Naive B cell (primary cell): ENCODE data around the gene ESPN. TPM values are rescaled to one million over a fixed set of nuclear protein-coding genes. Genes with fewer than 3 reads are reported as not detected.

Source experiments
- ATAC-seq, 2 donors: fragments of 150-1000 bp; cut with Tn5 transposase; 2 replicates each; pipeline ENCODE4 v1.10.0; 2021; ENCODE audit warnings: low read depth in 2 of 2, mild to moderate bottlenecking in 2 of 2, moderate library complexity in 2 of 2
- DNase-seq: peaks from one replicate; pipeline ENCODE4 v3.0.0; 2022
- H3K27ac Mint-ChIP-seq, 6 donors: one replicate each; pipeline ENCODE4 v1.8.0; 2020 to 2022; ENCODE audit warnings: mild to moderate bottlenecking in 6 of 6, mixed read lengths in 6 of 6, moderate library complexity in 5 of 6, inconsistent platforms in 2 of 6
- H3K27me3 Mint-ChIP-seq, 3 donors: one replicate each; pipeline ENCODE4 v1.8.0; 2021 to 2022; ENCODE audit warnings: mixed read lengths in 3 of 3, mild to moderate bottlenecking in 1 of 3
- H3K36me3 Mint-ChIP-seq, 2 donors: one replicate each; pipeline ENCODE4 v1.8.0; 2020 to 2022; ENCODE audit warnings: mixed read lengths in 2 of 2, inconsistent platforms in 1 of 2, mild to moderate bottlenecking in 1 of 2
- H3K4me1 Mint-ChIP-seq, 3 donors: one replicate each; pipeline ENCODE4 v1.8.0; 2020 to 2022; ENCODE audit warnings: mixed read lengths in 3 of 3, inconsistent platforms in 1 of 3, mild to moderate bottlenecking in 1 of 3, moderate library complexity in 1 of 3
- H3K4me3 Mint-ChIP-seq, 8 donors: one replicate each; pipeline ENCODE4 v1.8.0; 2020 to 2022; ENCODE audit warnings: mild to moderate bottlenecking in 8 of 8, mixed read lengths in 8 of 8, moderate library complexity in 8 of 8, inconsistent platforms in 2 of 8
- H3K9me3 Mint-ChIP-seq, 7 donors: one replicate each; pipeline ENCODE4 v1.8.0; 2020 to 2022; ENCODE audit warnings: mixed read lengths in 7 of 7, mild to moderate bottlenecking in 5 of 7, inconsistent platforms in 2 of 7, moderate library complexity in 1 of 7
- polyA plus RNA-seq, 6 donors: library from polyadenylated mRNA; unstranded; fragments of 300-500 nt; fragmentation: Illumina TruSeq; gene quantifications; one replicate each; pipeline ENCODE4 v1.2.3, GENCODE V29; 2021; ENCODE audit warnings: low read depth in 6 of 6

ESPN gene
- polyA plus RNA-seq, 6 donors from 2014 or later = not detected

DNA sequence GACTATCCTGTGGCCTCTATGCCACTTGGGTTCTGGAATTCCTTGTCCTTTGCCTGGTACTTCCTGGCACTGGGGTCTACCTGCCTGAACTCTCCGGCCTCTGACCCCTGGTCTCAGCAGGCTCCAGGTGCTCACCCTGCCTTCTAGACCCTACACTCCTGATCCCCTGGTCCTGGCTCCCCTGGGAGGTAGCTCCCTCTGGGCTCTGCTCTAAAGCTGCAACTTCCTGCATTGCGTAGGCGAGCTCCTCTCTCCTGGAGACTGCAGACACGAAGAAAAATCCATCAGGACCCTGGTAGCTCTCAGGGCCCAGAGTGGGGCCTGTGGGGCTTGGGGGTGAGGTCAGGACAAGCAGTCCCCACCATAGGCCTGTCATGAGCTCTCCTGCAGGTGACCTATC is 74.7 kb downstream of the ESPN start:
- Mint-ChIP-seq H3K36me3 (no peaks in the 10 kb centered on the region), H3K27me3 (peaks cover 24 to 61% (median 55%) of the 10 kb centered on the region in 3 donors), H3K9me3 (no peaks in the 10 kb centered on the region), H3K4me1 (peaks cover 4 to 16% (median 10%) of the 10 kb centered on the region in 3 donors), H3K4me3 (peak overlapping the region in 5 of 8 donors; percentile 24 to 63 (median 49)), H3K27ac (no peak overlapping the region)
- DNase-seq (no peak), ATAC-seq (no peak)

DNA sequence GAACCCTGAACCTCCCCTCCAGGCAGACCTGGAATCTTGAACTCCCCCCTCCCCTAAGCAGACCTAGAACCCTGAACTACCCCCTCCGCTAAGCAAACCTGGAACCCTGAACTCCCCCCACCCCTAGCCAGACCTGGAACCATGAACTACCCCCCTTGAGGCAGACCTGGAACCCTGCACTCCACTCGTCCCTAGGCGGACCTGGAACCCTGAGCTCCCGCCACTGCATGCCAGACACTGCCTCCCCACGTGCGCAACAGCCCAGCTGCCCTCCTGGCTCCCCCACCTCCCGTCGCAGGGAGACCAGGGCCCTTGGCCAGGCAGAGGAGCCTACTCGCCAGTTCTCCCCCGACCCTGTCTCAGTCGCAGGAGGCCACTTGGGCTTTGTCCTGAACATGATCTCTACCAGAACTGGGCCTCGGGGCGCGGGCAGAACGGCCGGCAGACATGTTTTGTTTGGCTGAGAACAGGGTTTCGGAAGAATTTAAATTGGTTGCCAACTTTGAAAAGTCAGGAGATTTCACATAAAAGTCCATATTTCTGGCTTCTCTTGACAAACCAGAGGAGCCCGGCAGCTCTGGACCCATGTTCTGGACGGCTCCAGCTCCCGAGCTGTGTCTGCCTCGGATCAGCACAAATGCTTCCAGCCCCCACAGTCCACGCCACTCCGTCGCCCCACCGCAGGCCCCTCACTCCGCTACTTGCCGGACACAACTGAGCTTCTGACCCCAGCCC is 76.1 kb downstream of the ESPN start:
- peak overlapping the region in 3 of 6 donors; percentile 2 to 81 (median 70) for H3K27ac Mint-ChIP-seq
- peaks cover 4 to 14% (median 9%) of the 10 kb centered on the region in 3 donors for H3K4me1 Mint-ChIP-seq
- DNase-seq = no peak

DNA sequence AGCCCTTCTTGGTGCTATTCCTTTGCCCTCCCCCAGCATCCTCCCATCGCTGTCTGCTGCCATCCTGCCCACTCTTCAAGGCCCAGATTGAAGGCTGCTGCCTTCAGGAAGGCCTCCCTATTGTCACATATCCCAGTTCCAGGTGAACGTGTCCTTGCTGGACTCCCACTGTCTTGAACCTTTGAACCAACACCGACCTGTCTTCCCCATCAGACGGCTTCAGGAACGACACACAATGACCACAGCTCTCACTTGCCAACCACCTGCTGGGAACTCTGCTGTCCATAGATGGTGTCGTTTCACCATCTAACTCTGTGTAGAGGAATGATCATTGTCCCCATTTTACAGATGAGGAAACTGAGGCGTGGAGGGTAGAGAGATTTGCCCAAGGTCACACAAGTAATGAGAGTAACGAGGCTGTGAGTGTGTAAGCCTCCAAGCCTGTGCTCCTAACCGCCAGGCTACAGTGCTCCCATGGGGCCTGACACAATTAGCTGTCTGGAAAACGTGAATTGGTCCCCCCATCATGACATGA is 76.8 kb downstream of the ESPN start:
- no peaks in the 10 kb centered on the region for H3K36me3 Mint-ChIP-seq
- peak overlapping the region in 3 of 6 donors; percentile 2 to 81 (median 70) for H3K27ac Mint-ChIP-seq
- H3K4me1 Mint-ChIP-seq = peaks cover 4 to 11% (median 5%) of the 10 kb centered on the region in 3 donors
- no peaks in the 10 kb centered on the region for H3K9me3 Mint-ChIP-seq
- H3K27me3 Mint-ChIP-seq = peaks cover 15 to 52% (median 49%) of the 10 kb centered on the region in 3 donors
- peak overlapping the region in 1 of 8 donors; percentile 3 for H3K4me3 Mint-ChIP-seq
- DNase-seq (no peak), ATAC-seq (no peak)

More for the DNA sequence above, 76.1 kb downstream of the ESPN start:
- Mint-ChIP-seq H3K36me3 (no peaks in the 10 kb centered on the region), H3K4me3 (no peak overlapping the region), H3K9me3 (no peaks in the 10 kb centered on the region), H3K27me3 (peaks cover 22 to 58% (median 55%) of the 10 kb centered on the region in 3 donors)
- no peak for ATAC-seq

DNA sequence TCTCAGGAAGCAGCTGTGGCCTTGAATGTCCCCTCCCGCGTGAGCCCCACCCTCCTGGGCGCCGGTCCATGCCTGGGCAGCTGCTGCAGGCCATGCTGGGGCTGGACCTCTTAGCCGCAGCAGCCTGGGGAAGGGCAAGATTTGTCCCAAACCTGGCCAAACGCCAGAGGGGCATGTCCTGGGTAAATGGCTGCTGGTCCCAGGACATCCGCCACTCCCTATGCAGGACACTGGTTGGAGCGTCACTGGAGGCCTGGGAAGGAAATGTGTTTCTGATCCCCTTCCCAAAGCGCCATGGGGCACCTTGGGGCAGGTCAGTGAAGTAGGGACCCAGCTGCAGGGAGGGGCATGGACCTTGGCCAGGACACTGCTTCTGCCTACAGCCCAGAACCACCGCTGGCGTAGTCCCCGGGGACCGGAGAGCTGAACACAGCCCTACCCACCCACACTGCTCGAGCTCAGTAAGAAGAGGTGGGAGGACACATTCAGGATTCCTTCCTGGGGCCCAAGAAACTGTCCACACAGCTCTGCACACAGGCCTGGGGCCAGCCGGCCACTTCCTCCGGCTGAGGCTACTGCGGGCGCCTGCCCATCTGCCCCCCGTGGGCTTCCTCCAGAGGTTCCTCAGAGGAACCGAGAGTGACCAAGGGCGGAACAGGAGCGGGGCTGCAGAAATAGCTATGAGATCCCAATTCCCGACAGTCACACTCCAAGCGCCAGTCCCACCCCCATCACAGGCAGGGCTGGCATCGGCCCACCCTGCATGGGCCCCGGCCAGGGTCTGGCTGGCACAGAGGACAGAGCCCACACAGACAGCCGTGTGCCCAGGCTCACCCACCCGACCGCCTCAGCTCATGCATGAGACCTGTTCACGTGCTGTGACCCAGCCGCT is 77.7 kb downstream of the ESPN start:
- Mint-ChIP-seq H3K27ac (peak overlapping the region in 1 of 6 donors; percentile 12), H3K4me1 (peaks cover 4 to 8% (median 5%) of the 10 kb centered on the region in 3 donors), H3K36me3 (no peaks in the 10 kb centered on the region), H3K9me3 (no peaks in the 10 kb centered on the region), H3K27me3 (peaks cover 15 to 55% (median 49%) of the 10 kb centered on the region in 3 donors), H3K4me3 (no peak overlapping the region)
- no peak for ATAC-seq
- no peak for DNase-seq

DNA sequence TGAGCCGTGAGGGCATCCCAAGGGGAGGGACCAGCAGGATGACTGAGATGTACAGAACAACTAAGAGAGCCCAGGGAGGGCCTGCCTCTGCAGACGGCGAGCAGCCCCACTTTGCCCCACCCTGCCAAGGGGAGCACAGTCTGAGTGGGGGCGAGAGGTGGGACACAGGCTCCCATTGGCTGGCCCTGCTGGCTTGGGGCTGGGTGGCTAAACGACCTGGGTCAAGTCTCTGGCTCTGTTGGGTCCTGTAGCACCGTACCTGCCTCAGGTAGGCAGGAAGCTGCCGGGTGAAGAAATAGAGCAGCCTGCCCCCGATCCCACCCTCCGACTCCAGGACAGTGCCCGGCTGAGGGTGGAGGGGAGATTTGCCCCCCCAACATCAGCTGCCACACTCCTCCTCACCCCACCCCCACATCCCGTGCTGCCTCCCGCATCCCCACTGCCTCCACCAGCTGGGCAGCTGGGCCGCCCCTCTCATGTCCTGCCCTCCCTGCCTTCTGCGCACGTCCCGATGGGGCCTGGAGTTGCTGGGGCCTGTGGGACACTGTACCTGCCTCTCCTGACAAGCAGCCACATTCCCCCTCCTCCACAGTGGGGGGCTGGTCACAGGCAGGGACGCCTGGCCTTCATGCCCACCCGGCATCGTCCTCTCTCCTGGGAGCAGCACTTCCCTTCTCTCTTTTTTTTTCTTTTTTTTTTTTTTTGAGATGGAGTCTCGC is 79.5 kb downstream of the ESPN start:
- Mint-ChIP-seq H3K9me3 (no peaks in the 10 kb centered on the region), H3K27ac (no peak overlapping the region), H3K4me1 (peaks cover 0 to 5% (median 0%) of the 10 kb centered on the region in 3 donors), H3K36me3 (no peaks in the 10 kb centered on the region), H3K27me3 (peaks cover 8 to 49% (median 38%) of the 10 kb centered on the region in 3 donors), H3K4me3 (no peak overlapping the region)
- ATAC-seq = no peak
- no peak for DNase-seq

DNA sequence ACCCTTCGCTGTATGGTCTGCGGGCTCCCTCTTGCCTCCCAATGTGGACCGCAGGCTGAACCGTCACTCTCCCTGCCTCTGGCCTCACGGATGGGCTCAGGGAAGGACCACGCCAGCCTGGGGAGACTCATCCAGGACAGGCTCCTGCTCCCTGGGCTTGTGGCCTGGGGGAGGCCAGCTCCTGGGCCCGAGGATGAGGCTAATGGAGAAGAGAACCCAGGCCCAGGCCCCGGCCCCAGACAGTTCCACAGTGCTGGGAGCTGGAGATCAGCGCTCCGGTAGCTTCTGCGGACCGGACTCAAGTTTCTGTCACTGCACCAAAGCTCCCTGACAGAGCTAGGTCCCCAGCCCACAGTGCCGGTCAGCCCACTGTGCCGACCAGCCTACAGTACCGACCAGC is 80.3 kb downstream of the ESPN start:
- ATAC-seq (no peak), DNase-seq (no peak)
- Mint-ChIP-seq H3K4me3 (no peak overlapping the region), H3K27ac (no peak overlapping the region), H3K9me3 (no peaks in the 10 kb centered on the region), H3K27me3 (peaks cover 6 to 41% (median 29%) of the 10 kb centered on the region in 3 donors), H3K4me1 (peaks cover 0 to 5% (median 0%) of the 10 kb centered on the region in 3 donors), H3K36me3 (no peaks in the 10 kb centered on the region)

DNA sequence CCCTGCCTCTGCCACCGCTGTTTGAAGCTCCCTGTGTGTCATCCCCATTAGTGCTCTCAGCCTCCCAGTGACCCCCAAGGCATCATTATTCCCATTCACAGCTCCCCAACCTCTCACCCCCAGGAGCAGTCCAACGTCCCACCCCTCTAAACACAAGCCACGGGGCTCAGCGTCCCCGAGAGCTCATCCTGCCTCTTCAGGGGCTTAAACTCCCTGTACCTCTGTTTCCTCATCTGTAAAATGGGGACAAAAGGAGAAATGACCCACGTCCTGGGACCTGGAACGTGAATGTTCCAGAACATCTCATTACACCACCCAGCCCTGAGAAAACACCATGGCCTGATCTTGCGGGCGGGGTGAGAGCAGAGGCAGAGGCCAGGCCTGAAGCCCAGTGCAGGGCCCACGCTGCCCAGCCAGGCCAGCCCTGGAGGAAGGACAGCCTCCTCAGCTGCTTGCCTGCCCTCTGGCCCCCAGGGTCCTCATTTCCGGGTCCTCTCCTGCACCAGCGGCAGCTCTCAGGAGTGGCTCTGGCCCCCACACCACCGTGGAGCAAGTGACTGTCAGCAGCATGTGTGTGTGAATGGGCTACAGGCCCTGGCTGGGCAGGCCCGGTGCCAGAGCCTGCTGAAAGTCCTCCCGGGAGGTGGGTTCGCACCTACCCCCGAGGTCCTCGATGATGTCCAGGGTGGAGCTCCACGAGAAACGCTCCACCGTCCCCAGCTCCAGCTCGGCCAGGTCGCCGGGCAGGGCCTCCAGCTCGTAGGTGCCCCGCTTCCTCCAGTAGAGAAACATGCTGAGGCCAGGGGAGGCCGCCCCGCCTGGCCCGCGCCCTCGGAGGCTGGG is 81.0 kb downstream of the ESPN start:
- DNase-seq (no peak), ATAC-seq (no peak)
- peaks cover 6 to 34% (median 22%) of the 10 kb centered on the region in 3 donors for H3K27me3 Mint-ChIP-seq
- H3K4me3 Mint-ChIP-seq = no peak overlapping the region
- peaks cover 0 to 5% (median 0%) of the 10 kb centered on the region in 3 donors for H3K4me1 Mint-ChIP-seq
- no peaks in the 10 kb centered on the region for H3K36me3 Mint-ChIP-seq
- H3K27ac Mint-ChIP-seq = peak overlapping the region in 1 of 6 donors; percentile 28
- H3K9me3 Mint-ChIP-seq = no peaks in the 10 kb centered on the region

DNA sequence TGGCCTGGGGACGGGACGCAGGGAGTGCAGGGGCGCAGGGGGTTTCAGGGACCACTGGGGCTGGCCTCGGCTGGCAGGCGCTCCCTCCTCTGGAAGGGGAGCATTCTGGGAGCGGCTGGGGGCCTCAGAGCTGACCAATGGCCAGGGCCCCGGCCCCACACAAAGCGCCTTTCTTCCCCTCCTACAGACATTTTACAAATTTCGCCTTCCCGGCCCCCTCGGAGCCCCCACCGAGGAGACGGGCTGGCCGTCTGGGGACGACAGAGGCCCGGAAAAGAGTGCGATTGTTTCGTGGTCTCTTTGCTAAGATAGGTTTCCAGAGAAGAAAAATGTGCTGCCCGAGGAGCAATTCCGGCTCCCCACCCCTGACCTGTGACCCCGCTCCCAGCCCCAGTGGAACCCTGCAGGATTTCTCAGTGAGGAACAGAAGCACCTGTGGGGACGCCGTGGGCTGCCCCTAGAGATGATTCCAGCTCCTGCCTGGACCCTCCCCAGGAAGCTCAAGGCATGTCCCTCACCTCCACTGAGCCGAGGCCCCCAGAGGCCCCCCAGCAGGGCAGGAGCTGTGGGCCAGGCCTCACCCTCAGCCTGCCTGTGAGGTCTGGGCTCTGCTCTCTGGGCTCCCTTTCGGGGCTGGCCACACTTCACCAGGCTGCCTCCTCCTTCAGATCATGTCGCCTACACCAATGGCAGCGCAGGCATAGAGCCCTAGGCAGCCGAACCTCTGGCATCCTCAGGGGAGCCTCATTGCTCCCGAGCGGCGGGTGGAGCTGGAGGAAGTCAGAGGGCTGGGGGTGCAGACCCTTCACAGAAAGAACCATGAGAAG is 81.8 kb downstream of the ESPN start:
- no peak for ATAC-seq
- peaks cover 0 to 5% (median 0%) of the 10 kb centered on the region in 3 donors for H3K4me1 Mint-ChIP-seq
- no peaks in the 10 kb centered on the region for H3K9me3 Mint-ChIP-seq
- H3K27ac Mint-ChIP-seq = no peak overlapping the region
- H3K36me3 Mint-ChIP-seq = no peaks in the 10 kb centered on the region
- H3K27me3 Mint-ChIP-seq = peaks cover under 1 to 25% (median 14%) of the 10 kb centered on the region in 3 donors
- no peak overlapping the region for H3K4me3 Mint-ChIP-seq
- no peak for DNase-seq

DNA sequence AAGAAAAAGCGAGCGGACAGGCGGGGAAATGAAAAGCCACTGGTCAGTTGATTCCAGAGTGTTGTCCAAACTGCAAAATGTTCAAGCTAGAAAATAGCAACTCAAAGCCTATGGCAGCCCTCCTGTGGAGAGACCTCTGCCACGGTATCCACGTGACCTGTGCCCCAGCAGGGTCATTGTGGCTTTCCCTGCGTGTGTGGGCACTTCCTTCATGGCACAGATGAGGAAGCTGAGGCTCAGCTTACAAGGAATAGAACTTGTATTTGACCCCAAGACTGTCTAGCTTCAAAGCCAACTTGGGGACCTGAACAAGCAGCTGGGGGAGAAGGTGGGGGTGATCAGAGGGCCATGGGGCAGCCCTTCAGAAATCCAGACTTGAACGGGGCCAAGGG is 82.5 kb downstream of the ESPN start:
- Mint-ChIP-seq H3K27ac (no peak overlapping the region), H3K36me3 (no peaks in the 10 kb centered on the region), H3K27me3 (peaks cover 0 to 24% (median 8%) of the 10 kb centered on the region in 3 donors), H3K4me3 (no peak overlapping the region), H3K4me1 (peaks cover 0 to 5% (median 0%) of the 10 kb centered on the region in 3 donors), H3K9me3 (no peaks in the 10 kb centered on the region)
- ATAC-seq (no peak), DNase-seq (no peak)

DNA sequence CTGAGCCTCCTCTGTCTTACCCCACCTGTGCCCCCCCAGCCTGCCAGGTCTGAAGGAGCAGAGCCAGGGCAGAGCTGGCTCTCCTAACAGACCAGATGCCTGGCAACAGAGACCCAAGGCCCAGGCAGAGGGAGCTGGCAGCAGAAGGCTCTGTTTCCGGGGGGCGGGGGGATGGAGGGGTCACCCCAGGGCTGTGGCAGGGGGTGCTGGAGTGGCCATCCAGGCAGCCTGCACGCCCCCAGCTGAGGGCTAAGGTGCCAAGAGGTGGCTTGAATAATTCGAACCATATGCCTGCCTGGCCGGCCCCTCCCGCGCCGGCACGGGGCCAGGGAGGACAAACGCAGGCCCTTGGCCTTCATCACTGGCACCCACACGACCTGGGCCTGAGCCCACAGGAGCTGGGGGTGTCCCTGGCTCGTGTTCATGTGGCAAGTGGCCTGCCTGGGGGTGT is 82.9 kb downstream of the ESPN start:
- ATAC-seq (no peak), DNase-seq (no peak)
- Mint-ChIP-seq H3K9me3 (no peaks in the 10 kb centered on the region), H3K27me3 (peaks cover 0 to 24% (median 8%) of the 10 kb centered on the region in 3 donors), H3K27ac (no peak overlapping the region), H3K36me3 (no peaks in the 10 kb centered on the region), H3K4me3 (no peak overlapping the region), H3K4me1 (peaks cover 0 to 5% (median 0%) of the 10 kb centered on the region in 3 donors)

DNA sequence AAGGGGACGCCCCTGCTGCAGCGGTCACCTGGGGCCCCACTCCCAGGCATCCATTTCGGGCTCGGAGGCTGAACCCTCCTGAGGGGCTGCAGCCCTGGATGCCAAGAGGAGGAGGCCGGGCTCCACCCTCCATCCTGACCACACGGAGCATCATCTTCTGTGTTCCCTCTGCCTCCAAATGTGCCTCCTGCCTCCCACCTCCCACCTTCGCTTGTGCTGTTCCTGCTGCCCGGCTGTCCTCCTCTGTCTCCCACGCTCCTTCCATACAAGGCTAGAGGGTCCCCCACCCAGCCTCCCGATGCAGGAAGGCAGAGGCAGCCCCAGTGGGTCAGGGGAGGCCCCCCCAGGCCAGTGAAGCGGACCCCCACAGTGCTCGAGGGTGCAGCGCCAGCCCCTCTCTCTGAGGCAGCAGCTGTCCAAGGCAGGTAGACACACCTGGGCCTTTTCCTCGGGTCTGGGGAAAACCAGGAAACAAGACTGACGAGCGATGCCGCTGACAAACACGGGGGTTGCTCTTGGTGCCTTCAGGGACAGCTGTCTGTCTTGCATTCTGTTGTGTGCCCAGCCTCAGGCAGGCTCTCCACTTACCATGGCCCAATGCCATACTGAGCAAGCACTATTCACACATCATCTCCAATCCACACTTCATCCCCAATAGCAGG is 83.7 kb downstream of the ESPN start:
- Mint-ChIP-seq H3K4me1 (peaks cover 0 to 5% (median 0%) of the 10 kb centered on the region in 3 donors), H3K27me3 (peaks cover 0 to 24% (median 8%) of the 10 kb centered on the region in 3 donors), H3K9me3 (no peaks in the 10 kb centered on the region), H3K27ac (peak overlapping the region in 1 of 6 donors; percentile 81), H3K4me3 (peak overlapping the region in 1 of 8 donors; percentile 5), H3K36me3 (no peaks in the 10 kb centered on the region)
- DNase-seq = no peak
- ATAC-seq = no peak
